Omental fat pad (tissue), 4 donors: ENCODE data around the gene PRAMEF14. TPM values are rescaled to one million over a fixed set of nuclear protein-coding genes. Genes with fewer than 3 reads are reported as not detected.
"Not testable (repeated sequence)": the region's sequence is repeated elsewhere in the genome, so short reads cannot be mapped to it uniquely, and the experiment has no call there.

ENCODE experiments used
- ATAC-seq: fragments of 150-250 bp; one replicate; pipeline ENCODE4 v1.9.1; 2016; ENCODE audit warnings: mild to moderate bottlenecking, moderate library complexity; ENCODE audit not compliant: low FRiP score
- DNase-seq: peaks from one replicate; pipeline ENCODE4 v3.0.0-alpha.2; 2019; ENCODE audit warnings: low spot score
- total RNA-seq, 4 donors: library from RNA; depleted of rRNA; stranded (reverse); fragments of >200 nt; gene quantifications; one replicate each; pipeline ENCODE4 v1.1.0, GENCODE V29; 2016
- TF ChIP-seq, protein P1 (sequence below), 3 donors: fragments of 450-650 bp; IDR thresholded peaks; one replicate each; pipeline ENCODE4 v1.5.1; 2016 to 2017; ENCODE audit warnings: antibody characterized with exemption in 3 of 3, mild to moderate bottlenecking in 3 of 3, moderate library complexity in 2 of 3

The PRAMEF14 gene, protein sequence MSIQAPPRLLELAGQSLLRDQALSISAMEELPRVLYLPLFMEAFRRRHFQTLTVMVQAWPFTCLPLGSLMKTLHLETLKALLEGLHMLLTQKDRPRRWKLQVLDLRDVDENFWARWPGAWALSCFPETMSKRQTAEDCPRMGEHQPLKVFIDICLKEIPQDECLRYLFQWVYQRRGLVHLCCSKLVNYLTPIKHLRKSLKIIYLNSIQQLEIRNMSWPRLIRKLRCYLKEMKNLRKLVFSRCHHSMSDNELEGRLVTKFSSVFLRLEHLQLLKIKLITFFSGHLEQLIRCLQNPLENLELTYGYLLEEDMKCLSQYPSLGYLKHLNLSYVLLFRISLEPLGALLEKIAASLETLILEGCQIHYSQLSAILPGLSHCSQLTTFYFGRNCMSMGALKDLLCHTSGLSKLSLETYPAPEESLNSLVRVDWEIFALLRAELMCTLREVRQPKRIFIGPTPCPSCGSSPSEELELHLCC
- total RNA-seq = not detected

DNA sequence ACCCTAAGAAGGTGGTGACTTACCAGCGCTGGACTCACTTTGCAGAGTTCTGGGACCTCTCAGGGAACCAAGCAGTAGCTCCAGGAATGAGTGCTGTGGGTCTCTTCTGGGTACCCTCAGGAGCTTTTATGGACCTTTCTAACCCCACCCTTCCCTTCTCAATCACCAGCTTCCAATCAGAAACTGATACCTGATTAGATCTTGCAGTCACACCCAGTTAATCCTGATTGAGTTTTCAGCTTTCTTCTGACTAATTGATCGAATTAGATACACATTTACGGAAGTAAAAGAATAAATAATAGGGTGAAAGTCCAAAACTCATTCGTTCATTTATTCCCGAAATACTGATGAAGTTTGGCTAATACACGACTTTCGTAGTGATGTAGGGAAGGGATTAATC, at the start of gene PRAMEF14:
PRAMEF14 (minus strand) TSS at position 101 of the 400 bp plus-strand sequence. CDS start 1,820 bp downstream, outside the sequence.
- DNase-seq, ATAC-seq: not testable (repeated sequence)

DNA sequence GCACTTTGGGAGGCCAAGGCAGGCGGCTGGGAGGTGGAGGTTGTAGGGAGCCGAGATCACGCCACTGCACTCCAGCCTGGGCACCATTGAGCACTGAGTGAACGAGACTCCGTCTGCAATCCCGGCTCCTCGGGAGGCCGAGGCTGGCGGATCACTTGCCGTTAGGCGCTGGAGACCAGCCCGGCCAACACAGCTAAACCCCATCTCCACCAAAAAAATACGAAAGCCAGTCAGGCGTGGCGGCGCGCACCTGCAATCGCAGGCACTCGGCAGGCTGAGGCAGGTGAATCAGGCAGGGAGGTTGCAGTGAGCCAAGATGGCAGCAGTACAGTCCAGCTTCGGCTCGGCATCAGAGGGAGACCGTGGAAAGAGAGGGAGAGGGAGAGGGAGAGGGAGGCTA, 48.4 kb upstream of the PRAMEF14 start:
- not testable (repeated sequence) for DNase-seq, ATAC-seq

DNA sequence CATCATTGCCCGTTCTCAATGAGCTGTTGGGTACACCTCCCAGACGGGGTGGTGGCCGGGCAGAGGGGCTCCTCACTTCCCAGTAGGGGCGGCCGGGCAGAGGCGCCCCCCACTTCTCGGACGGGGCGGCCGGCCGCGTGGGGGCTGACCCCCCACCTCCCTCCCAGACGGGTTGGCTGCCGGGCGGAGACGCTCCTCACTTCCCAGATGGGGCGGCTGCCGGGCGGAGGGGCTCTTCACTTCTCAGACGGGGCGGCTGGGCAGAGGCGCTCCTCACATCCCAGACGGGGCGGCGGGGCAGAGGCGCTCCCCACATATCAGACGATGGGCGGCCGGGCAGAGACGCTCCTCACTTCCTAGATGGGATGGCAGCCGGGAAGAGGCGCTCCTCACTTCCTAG, 47.8 kb upstream of the PRAMEF14 start:
- not testable (repeated sequence) for ATAC-seq, DNase-seq

DNA sequence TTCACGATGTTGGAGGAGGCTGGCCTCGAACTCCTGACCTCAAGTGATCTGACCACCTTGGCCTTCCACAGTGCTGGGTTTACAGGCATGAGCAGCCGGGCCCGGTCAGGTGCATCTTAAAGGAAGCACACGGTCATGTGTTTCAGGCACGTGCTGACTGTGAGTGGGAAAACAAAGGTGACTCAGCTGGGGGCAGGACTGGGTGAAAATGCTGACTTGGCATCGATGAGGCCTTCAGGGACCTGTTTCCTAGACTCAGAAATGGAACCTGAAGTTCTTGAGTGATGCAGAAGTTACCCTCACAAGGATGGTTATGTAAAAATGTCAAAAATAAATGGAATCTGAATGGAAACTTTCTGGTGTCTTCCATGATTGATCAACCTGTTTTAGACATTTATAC, 46.1 kb upstream of the PRAMEF14 start:
- not testable (repeated sequence) for ATAC-seq

DNA sequence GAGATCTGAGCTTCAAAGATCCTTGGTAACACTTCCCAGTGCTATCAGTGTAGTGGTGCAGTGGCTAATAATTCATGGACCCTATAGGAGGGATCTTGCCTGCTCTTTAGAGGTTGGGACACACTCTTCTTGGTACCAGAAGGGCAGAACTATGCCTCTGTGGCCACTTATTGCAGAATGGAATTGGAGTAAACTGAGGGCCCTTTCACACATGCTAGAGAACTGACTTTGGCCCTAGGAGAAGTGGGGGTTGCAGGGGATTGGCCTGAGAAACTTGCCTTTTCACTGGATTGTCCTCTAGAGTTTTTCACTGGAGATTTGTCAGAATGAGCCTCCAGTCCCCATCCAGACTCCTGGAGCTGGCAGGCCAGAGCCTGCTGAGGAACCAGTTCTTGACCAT, 42.4 kb upstream of the PRAMEF14 start, which contains the start of gene PRAMEF17:
PRAMEF17 (plus strand) TSS at position 301 of the 400 bp plus-strand sequence; CDS start at position 327, 26 bp downstream.
- ATAC-seq, DNase-seq: not testable (repeated sequence)

More for the DNA sequence above, 46.1 kb upstream of the PRAMEF14 start:
- DNase-seq = not testable (repeated sequence)

DNA sequence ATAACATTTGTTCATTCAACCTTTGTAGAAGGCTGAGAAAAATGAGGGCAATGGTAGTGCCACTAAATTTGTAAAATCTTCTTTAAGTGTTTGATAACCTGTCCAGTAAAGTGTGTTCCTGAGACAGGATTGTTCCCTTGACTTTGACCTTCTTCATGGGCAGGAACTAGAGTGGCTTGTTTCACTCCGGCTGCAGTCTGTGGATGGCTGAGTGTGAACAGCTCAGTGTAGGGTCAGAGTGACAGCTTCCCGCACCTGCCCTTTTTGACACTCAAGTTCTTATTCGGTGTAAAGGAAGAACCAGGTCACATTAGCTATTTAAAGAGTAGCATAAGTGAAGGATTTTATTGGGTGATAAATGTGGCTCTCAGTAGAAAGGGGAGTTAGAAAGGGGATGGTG, 33.4 kb upstream of the PRAMEF14 start:
- DNase-seq, ATAC-seq: not testable (repeated sequence)

DNA sequence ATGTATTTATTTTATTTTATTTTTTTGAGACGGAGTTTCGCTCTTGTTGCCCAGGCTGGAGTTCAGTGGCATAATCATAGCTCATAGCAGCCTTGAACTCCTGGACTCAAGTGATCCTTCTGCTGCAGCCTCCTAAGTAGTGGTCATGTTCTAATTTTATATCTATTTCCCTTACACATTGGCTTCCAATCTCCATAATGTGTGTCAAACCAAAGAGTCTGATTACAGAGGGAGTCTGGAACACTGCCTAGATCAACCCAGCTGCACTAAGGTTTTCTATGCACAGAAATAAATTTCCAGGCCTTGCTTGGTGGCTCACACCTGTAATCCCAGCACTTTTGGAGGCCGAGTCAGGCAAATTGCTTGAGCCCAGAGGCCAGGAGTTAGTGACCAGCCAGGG, 32.0 kb upstream of the PRAMEF14 start:
- ATAC-seq, DNase-seq: not testable (repeated sequence)

DNA sequence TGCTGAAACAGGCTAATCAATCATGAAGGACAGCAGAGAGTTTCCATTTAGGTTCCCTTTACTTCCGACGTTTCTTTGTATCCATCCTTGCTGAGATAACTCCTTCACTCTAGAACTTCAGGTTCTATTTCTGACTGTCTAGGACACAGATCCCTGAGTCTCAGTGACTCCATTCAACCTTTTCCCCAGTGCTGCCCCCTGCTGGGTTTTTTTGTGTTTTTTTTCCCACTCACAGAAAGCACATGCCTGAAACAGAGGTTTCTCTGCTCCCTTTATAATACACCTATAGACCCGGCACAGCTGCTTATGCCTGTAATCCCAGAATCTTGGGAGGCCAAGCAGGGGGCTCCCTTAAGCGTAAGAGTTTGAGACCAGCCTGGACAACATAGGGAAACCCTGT, 21.6 kb upstream of the PRAMEF14 start:
- not testable (repeated sequence) for ATAC-seq

DNA sequence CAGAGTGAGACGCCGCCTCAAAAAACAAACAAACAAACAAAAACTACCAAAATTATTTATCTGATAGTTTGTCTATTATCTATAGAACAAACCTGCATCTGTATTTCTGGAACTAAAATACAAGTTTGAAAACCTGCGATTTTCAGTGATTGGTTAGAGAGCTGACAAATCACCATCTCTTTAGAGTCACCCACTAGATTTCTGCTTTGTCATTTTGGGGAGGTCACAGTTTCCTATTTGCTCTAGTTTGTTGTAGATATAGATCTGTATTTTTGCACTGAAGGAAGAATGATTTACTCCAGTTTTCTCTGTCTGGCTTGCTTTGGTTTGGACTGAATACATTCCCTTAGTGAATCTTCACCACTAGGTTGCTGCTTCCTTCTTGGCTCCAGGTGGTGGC, 19.6 kb upstream of the PRAMEF14 start:
- not testable (repeated sequence) for ATAC-seq, DNase-seq

More for the DNA sequence above, 21.6 kb upstream of the PRAMEF14 start:
- DNase-seq = not testable (repeated sequence)

DNA sequence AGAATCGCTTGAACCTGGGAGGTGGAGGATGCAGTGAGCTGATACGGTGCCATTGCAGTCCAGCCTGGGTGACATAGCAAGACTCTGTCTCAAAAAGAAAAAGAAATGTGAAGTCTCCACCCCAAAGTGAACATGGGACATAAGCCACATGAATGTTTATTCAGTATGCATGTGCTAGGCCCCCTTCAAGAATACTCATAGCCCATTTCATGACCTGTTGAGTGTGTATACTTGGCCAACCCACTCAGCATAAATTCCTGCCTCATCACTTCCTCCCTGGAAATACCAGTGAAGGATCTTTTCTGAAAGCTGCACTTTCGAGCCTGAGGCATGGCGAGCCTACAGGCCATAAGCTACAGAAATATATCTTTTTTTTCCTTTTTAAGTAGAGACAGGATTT, 18.0 kb upstream of the PRAMEF14 start:
- not testable (repeated sequence) for DNase-seq, ATAC-seq

DNA sequence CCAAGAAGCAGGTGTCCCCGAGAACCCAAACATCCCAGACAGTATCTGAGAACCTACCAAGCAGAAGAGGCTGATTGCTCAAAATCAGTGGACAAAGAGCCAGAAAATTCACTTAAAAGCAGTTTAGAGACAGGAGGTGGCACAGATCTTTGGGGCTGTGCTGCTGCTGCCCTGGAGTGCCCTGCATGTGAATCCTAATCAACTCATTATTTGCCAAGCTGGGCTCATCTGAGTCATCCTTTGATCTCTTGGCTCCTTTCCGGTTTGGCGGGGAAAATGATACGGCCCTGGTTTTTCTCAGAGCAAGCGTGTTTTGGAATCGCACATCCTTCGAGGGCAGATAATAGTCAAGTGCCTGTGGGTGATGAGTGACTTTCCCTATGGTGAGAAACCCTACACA, 15.4 kb upstream of the PRAMEF14 start:
- ATAC-seq, DNase-seq: not testable (repeated sequence)

DNA sequence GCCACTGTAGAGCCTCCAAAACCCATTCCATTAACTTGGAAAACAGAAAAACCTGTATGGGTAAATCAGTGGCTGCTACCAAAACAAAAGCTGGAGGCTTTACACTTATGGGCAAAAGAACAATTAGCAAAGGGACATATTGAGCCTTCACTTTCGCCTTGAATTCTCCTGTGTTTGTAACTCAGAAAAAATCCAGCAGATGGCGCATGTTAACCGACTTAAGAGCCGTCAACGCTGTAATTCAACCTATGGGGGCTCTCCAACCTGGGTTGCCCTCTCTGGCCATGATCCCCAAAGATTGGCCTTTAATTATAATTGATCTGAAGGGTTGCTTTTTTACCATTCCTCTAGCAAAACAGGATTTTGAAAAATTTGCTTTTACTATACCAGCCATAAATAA, 9.8 kb upstream of the PRAMEF14 start:
- TF ChIP-seq, protein P1, sequence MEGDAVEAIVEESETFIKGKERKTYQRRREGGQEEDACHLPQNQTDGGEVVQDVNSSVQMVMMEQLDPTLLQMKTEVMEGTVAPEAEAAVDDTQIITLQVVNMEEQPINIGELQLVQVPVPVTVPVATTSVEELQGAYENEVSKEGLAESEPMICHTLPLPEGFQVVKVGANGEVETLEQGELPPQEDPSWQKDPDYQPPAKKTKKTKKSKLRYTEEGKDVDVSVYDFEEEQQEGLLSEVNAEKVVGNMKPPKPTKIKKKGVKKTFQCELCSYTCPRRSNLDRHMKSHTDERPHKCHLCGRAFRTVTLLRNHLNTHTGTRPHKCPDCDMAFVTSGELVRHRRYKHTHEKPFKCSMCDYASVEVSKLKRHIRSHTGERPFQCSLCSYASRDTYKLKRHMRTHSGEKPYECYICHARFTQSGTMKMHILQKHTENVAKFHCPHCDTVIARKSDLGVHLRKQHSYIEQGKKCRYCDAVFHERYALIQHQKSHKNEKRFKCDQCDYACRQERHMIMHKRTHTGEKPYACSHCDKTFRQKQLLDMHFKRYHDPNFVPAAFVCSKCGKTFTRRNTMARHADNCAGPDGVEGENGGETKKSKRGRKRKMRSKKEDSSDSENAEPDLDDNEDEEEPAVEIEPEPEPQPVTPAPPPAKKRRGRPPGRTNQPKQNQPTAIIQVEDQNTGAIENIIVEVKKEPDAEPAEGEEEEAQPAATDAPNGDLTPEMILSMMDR (IDR thresholded peaks at IDR 0.05) = peak in 1 of 3 donors; percentile 62
- ATAC-seq, DNase-seq: not testable (repeated sequence)

DNA sequence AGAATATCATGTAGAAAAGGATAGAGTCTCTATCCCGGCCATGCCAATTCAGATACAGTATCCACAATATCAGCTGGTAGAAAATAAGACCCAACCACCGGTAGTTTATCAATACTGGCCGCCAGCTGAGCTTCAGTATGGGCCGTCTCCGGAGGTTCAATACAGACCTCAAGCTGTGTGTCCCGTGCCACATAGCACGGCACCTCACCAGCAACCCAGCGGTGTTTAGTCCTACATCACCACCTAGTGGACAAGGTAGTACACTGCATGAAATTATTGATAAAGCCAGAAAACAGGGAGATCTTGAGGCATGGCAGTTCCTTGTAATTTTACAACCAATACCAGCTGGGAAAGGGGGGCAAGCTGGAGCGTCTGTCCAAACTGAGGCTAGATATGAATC, 7.5 kb upstream of the PRAMEF14 start:
- ATAC-seq, DNase-seq: not testable (repeated sequence)

DNA sequence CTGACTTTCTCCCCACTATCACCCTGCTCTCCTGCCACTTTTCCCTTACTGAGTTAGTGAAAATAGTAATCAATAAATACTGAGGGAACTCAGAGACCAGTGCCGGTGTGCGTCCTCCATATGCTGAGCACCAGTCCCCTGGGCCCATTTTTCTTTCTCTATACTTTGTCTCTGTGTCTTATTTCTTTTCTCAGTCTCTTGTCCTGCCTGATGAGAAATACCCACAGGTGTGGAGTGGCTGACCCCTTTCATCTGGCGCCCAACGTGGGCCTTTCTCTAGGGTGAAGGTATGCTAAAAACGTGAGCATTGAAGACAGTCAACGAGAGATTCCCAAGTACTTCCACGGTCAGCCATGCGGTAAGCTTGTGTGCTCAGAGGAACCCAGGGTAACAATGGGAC, 6.5 kb upstream of the PRAMEF14 start:
- ATAC-seq, DNase-seq: not testable (repeated sequence)

DNA sequence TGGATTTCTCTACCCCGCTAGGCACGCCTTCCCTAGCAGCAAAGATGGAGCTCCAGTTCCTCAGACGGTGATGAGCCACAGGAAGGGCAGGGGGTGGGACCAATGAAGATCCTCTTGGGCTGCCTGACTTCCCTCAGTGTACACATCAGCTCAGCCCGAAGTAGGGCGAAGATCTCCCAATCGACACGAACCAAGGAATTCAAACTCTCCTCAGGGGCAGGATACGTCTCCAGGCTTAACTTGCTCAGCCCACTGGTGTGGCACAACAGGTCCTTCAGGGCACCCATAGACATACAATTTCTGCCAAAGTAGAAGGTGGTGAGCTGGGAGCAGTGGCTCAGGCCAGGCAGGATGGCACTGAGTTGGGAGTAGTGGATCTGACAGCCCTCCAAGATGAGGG, 4.4 kb downstream of the PRAMEF14 start:
- not testable (repeated sequence) for DNase-seq, ATAC-seq

DNA sequence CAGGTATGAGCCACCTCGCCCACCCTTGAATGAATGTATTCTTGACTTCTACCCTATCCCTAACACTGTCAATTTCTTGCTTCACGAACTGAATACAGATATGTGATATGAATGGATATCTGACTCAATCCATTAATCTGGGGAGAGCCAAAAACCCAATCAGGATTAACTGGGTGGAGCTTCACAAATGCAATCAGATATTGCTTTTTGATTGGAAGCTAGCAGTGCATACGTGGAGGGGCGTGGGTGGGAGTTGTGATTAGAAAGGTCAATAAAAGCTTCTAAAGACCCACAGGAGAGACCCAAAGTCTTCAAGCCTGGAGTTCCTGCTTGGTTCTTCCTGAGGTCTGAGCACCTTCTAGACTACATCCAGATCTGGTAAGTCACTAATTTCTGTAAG, 31.7 kb downstream of the PRAMEF14 start, which contains the start of gene PRAMEF15:
PRAMEF15 (plus strand) TSS at position 301 of the 400 bp plus-strand sequence. CDS start 2,827 bp downstream, outside the sequence.
- not testable (repeated sequence) for ATAC-seq, DNase-seq

DNA sequence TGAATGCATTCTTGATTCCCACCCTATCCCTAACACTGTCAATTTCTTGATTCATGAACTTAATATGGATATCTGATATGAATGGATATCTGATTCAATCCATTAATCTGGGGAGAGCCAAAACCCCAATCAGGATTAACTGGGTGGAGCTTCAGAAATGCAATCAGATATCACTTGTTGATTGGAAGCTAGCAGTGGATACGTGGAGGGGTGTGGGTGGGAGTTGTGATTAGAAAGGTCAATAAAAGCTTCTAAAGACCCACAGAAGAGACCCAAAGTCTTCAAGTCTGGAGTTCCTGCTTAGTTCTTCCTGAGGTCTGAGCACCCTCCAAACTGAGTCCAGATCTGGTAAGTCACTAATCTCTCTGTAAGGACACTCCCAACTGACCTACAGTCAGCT, 43.7 kb downstream of the PRAMEF14 start, which contains the start of gene PRAMEF33:
PRAMEF33 (plus strand) TSS at position 301 of the 400 bp plus-strand sequence. CDS start 2,416 bp downstream, outside the sequence.
- not testable (repeated sequence) for ATAC-seq, DNase-seq

DNA sequence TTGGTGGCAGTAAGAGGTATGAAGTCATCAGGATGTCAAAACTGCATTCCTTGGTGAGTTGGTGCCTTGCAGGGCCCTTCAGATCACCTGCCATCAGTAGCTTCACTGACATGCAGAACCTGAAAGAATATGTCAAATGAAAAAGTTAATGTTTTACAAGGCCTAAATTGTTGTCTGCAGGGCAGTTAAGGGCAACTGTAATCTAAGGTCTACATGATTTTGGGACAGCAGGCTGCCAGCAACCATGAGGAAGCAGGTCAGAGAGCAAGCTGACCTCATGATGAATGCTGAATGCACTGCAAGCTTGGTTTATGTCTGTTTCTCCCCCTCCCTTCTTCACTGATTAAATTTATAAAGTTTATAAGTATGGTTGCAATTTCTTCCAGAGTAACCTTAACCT, 44.7 kb downstream of the PRAMEF14 start:
- DNase-seq, ATAC-seq: not testable (repeated sequence)

DNA sequence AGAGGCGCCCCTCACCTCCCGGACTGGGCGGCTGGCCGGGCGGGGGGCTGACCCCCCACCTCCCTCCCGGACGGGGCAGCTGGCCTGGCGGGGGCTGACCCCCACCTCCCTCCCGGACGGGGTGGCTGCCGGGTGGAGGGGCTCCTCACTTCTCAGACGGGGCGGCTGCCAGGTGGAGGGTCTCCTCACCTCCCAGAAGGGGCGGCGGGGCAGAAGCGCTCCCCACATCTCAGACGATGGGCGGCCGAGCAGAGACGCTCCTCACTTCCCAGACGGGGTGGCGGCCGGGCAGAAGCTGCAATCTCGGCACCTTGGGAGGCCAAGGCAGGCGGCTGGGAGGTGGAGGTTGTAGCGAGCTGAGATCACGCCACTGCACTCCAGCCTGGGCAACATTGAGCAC, 48.2 kb downstream of the PRAMEF14 start:
- not testable (repeated sequence) for DNase-seq, ATAC-seq
